OCI-LY3 (cell line): ENCODE data around the gene CFAP54.
"Not testable (repeated sequence)": the region's sequence is repeated elsewhere in the genome, so short reads cannot be mapped to it uniquely, and the experiment has no call there.

Source experiments
- H2AFZ ChIP-seq: fragments of 200-600, 300-600 bp; shearing (Covaris generic); 2 replicates; pipeline ENCODE4 v1.6.0; 2014; ENCODE audit warnings: antibody characterized with exemption, low read depth, low read length
- H3K27ac ChIP-seq: fragments of 200-600, 300-600 bp; sonication (generic); 2 replicates; pipeline ENCODE4 v1.5.1; 2014; ENCODE audit warnings: mild to moderate bottlenecking, low read length, moderate library complexity, mixed read lengths
- H3K27me3 ChIP-seq: fragments of 200-600, 300-600 bp; sonication (generic); 2 replicates; pipeline ENCODE4 v1.6.1; 2014; ENCODE audit warnings: low read depth, low read length, mixed read lengths
- H3K36me3 ChIP-seq: fragments of 200-600, 300-600 bp; sonication (generic); replicated peaks from 2 replicates; pipeline ENCODE3; 2014; ENCODE audit warnings: low read depth, low read length, mixed read lengths
- H3K4me1 ChIP-seq: fragments of 300-600, 200-600 bp; sonication (generic); 2 replicates; pipeline ENCODE4 v1.6.1; 2014; ENCODE audit warnings: low read length, mixed read lengths
- H3K4me2 ChIP-seq: fragments of 200-600, 300-600 bp; sonication (generic); 2 replicates; pipeline ENCODE4 v1.6.1; 2014; ENCODE audit warnings: low read length, mixed read lengths
- H3K4me3 ChIP-seq: fragments of 300-600, 200-600 bp; sonication (generic); 2 replicates; pipeline ENCODE4 v1.5.1; 2014; ENCODE audit warnings: antibody characterized with exemption, mild to moderate bottlenecking, low read length, moderate library complexity
- H3K79me2 ChIP-seq: fragments of 300-600, 200-600 bp; shearing (Covaris generic); 2 replicates; pipeline ENCODE4 v1.6.1; 2014; ENCODE audit warnings: mild to moderate bottlenecking, low read length, mixed read lengths
- H3K9ac ChIP-seq: fragments of 300-600, 200-600 bp; shearing (Covaris generic); 2 replicates; pipeline ENCODE4 v1.6.0; 2014; ENCODE audit warnings: mild to moderate bottlenecking, low read length, moderate library complexity
- H3K9me3 ChIP-seq: fragments of 200-600, 300-600 bp; shearing (Covaris generic); 2 replicates; pipeline ENCODE4 v1.6.1; 2014; ENCODE audit warnings: low read length, mixed read lengths; ENCODE audit not compliant: insufficient read depth
- H4K20me1 ChIP-seq: fragments of 200-600, 300-600 bp; sonication (generic); 2 replicates; pipeline ENCODE4 v1.6.1; 2016; ENCODE audit warnings: low read length, mixed read lengths; ENCODE audit not compliant: insufficient read depth
- EZH2phosphoT487 ChIP-seq: fragments of 200-600 bp; shearing (Covaris generic); IDR thresholded peaks from 2 replicates; pipeline ENCODE4 v1.6.1; 2018; ENCODE audit warnings: antibody characterized with exemption, mixed run types, low read depth
- TF ChIP-seq, protein P1 (sequence below): fragments of 200-600, 300-600 bp; sonication (generic); IDR thresholded peaks from 2 replicates; pipeline ENCODE4 v1.5.1; 2014; ENCODE audit warnings: antibody characterized with exemption, low read length, low read depth

The CFAP54 gene

GRCh38 chr12:96452261-96452922 lies 37.0 kb upstream of the CFAP54 start:
- Histone ChIP-seq H3K79me2 (no peaks in the 10 kb centered on the region), H3K4me2 (no peak overlapping the region), H2AFZ (no peak overlapping the region), H4K20me1 (no peaks in the 10 kb centered on the region), H3K4me3 (no peak overlapping the region), H3K9ac (no peak overlapping the region), H3K9me3 (no peaks in the 10 kb centered on the region), H3K4me1 (peaks cover 21% of the 10 kb centered on the region), H3K27me3 (no peaks in the 10 kb centered on the region), H3K36me3 (no peaks in the 10 kb centered on the region), H3K27ac (no peak overlapping the region)
- TF ChIP-seq, protein P1, sequence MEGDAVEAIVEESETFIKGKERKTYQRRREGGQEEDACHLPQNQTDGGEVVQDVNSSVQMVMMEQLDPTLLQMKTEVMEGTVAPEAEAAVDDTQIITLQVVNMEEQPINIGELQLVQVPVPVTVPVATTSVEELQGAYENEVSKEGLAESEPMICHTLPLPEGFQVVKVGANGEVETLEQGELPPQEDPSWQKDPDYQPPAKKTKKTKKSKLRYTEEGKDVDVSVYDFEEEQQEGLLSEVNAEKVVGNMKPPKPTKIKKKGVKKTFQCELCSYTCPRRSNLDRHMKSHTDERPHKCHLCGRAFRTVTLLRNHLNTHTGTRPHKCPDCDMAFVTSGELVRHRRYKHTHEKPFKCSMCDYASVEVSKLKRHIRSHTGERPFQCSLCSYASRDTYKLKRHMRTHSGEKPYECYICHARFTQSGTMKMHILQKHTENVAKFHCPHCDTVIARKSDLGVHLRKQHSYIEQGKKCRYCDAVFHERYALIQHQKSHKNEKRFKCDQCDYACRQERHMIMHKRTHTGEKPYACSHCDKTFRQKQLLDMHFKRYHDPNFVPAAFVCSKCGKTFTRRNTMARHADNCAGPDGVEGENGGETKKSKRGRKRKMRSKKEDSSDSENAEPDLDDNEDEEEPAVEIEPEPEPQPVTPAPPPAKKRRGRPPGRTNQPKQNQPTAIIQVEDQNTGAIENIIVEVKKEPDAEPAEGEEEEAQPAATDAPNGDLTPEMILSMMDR = no peak
- no peak for TF ChIP-seq EZH2phosphoT487

DNA sequence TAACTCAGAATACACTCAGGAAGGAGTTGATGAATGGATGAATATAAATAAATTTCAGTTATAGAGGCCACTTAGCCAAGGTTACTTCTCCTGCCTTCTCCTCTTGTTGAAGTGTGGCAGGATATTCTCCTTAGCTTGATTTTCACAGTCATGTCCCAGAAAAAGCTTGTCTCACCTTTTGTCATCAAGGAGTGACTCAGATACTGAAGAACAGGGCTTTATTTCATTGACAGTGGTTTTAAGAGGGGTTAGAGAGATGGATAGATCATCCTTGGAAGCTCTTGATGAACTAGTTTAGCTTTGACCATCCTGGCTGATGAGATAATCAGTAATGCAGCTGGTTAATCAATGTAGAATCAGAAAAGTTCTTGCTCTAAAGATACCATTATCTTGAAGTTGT lies 35.0 kb upstream of the CFAP54 start:
- Histone ChIP-seq H3K27me3 (no peaks in the 10 kb centered on the region), H3K27ac (no peak overlapping the region), H3K36me3 (no peaks in the 10 kb centered on the region), H4K20me1 (no peaks in the 10 kb centered on the region), H2AFZ (no peak overlapping the region), H3K4me1 (peaks cover 24% of the 10 kb centered on the region), H3K9ac (no peak overlapping the region), H3K79me2 (no peaks in the 10 kb centered on the region), H3K4me3 (no peak overlapping the region), H3K9me3 (no peaks in the 10 kb centered on the region), H3K4me2 (no peak overlapping the region)
- TF ChIP-seq, protein P1 = no peak
- TF ChIP-seq EZH2phosphoT487 = no peak

DNA sequence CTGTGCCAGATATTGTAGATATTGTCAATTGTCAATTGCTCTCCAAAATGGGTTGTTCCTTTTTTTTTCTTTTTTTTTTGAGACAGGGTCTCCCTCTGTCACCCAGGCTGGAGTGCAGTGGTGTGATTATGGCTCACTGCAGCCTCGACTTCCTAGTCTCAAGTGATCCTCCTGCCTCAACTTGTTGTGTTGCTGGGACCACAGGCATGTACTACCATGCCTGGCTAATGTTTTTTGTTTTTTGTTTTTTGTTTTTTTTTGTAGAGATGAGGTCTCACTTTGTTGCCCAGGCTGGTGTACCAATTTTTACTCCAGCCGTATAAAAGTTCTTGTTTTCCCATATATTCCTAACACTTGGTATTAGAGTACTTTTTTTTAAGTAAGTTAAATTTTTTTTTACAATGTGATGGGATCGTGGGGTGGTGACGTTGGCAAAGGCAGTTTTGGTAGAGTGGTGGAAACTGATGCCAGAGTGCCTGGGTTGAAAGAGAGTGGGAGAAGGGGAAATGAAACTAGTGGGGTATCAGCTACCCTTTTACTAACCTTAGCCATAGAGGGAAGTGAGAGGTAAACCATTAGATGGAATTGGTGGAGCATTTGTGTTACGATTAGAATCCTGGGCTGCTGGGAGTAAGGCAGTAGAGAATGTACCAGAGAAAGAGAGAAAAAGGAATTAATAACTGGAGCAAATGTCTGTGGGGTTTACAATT lies 33.0 kb upstream of the CFAP54 start:
- Histone ChIP-seq H3K4me3 (peak overlapping the region; percentile 38), H3K79me2 (no peaks in the 10 kb centered on the region), H3K36me3 (no peaks in the 10 kb centered on the region), H3K4me1 (peaks cover 24% of the 10 kb centered on the region), H3K27me3 (no peaks in the 10 kb centered on the region), H3K9me3 (no peaks in the 10 kb centered on the region), H3K9ac (no peak overlapping the region), H3K4me2 (peak overlapping the region; percentile 61), H4K20me1 (no peaks in the 10 kb centered on the region), H2AFZ (no peak overlapping the region), H3K27ac (no peak overlapping the region)
- TF ChIP-seq, protein P1 = no peak
- no peak for TF ChIP-seq EZH2phosphoT487

DNA sequence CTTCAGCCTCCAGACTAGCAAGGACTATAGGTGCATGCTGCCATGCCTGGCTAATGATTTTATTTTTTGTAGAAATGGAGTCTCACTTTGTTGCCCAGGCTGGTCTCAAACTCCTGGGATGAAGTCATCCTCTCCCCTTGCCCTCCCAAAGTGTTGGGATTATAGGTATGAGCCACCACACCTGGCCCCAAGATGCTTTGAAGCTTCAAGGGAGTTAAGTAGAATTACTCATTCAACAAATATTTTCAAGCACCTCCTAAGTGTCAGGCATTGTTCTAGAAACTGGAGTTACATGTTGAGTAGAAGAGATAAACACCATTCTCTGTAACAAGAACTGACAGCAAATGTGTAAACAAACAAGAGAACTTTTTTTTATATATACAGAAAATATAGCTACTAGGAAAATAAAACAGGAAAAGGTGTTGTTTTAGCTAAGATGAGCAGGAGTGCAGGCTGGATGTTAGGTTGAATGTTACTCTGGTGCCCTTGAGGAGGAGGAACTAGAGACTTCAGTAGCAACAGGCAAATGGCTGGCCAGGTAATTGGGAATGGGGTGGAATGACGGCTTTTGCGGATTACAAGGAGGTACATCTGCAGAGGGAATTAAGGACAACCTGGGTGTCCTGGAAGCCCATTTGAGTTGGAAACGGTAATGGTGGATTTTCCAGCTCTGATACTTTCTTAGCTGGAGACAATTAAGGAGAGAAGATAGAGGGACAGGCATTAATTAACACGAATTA lies 32.0 kb upstream of the CFAP54 start:
- Histone ChIP-seq H2AFZ (no peak overlapping the region), H3K4me3 (no peak overlapping the region), H3K9ac (no peak overlapping the region), H3K4me1 (peaks cover 24% of the 10 kb centered on the region), H3K36me3 (no peaks in the 10 kb centered on the region), H4K20me1 (no peaks in the 10 kb centered on the region), H3K79me2 (no peaks in the 10 kb centered on the region), H3K9me3 (no peaks in the 10 kb centered on the region), H3K4me2 (peak overlapping the region; percentile 61), H3K27ac (no peak overlapping the region), H3K27me3 (peaks cover 3% of the 10 kb centered on the region; the same call in 1 of the 2 replicates)
- TF ChIP-seq EZH2phosphoT487 = no peak
- TF ChIP-seq, protein P1 = no peak

GRCh38 chr12:96459281-96459680 lies 30.1 kb upstream of the CFAP54 start:
- not testable (repeated sequence) for H3K27me3 ChIP-seq, H3K79me2 ChIP-seq, H2AFZ ChIP-seq, H3K4me2 ChIP-seq, H4K20me1 ChIP-seq, H3K27ac ChIP-seq, H3K9ac ChIP-seq, H3K9me3 ChIP-seq, H3K36me3 ChIP-seq, H3K4me3 ChIP-seq
- peaks cover 24% of the 10 kb centered on the region for H3K4me1 ChIP-seq
